Activated naive CD4-positive, alpha-beta T cell treated with anti-CD3 and anti-CD28 coated beads, Interleukin-2, amount 50 U/mL, for 72 hours (primary cell): ENCODE results near the gene RELN. TPM values are rescaled to one million over a fixed set of nuclear protein-coding genes. Genes with fewer than 3 reads are reported as not detected.

Experiments used
- ATAC-seq, 2 donors: fragments of 150-1000 bp; cut with Tn5 transposase; 2 replicates each; pipeline ENCODE4 v1.10.0; 2021; ENCODE audit warnings: mild to moderate bottlenecking in 2 of 2, moderate library complexity in 2 of 2
- DNase-seq, 2 donors: peaks; one replicate each; pipeline ENCODE4 v3.0.0; 2021 to 2022; ENCODE audit warnings: low spot score in 2 of 2
- H3K27ac Mint-ChIP-seq, 2 donors: one replicate each; pipeline ENCODE4 v1.8.0; 2022; ENCODE audit warnings: mild to moderate bottlenecking in 2 of 2, mixed read lengths in 2 of 2
- H3K36me3 Mint-ChIP-seq, 2 donors: one replicate each; pipeline ENCODE4 v1.8.0; 2022; ENCODE audit warnings: mixed read lengths in 2 of 2
- H3K9me3 Mint-ChIP-seq, 2 donors: one replicate each; pipeline ENCODE4 v1.8.0; 2022; ENCODE audit warnings: mixed read lengths in 2 of 2
- total RNA-seq, 2 donors: library from RNA; stranded (reverse); gene quantifications; one replicate each; pipeline ENCODE4 v1.2.3, GENCODE V29; 2022

Gene RELN
- total RNA-seq, 2 donors from 2014 or later = not detected

DNA sequence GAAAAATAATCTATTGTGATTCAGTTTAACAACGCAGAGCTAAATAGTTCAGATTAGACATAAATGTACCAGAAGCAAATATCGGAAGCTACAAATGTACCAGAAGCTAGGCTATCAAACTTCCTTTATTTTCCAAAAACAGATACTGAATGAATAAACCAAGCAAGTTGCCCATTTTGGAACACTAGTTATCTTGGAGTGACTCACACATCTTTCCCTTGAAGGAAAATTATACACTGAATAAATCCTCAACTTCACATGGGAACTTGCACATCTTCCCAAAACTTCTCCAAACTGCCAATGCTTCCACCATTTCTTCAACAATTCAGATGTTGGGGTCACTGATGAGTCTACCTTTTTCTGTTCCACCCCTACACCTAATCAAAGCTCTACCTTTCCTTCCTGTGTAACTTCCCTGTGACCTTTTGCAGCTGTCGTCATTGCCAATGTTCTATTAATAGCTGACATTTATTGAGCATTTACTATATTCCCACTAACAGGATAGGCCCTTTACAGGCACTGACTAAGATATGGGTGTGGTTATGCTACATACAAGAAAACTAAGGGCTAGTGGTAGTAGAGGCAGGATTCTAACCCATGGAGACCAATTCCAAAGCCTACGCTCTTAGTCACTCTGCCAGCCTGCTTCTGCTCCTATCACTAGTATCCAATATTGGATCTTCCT, 22.7 kb downstream of the RELN start:
- H3K36me3 Mint-ChIP-seq = no peaks in the 10 kb centered on the region
- H3K9me3 Mint-ChIP-seq = no peaks in the 10 kb centered on the region
- DNase-seq = no peak
- ATAC-seq = no peak
- H3K27ac Mint-ChIP-seq = no peak overlapping the region

DNA sequence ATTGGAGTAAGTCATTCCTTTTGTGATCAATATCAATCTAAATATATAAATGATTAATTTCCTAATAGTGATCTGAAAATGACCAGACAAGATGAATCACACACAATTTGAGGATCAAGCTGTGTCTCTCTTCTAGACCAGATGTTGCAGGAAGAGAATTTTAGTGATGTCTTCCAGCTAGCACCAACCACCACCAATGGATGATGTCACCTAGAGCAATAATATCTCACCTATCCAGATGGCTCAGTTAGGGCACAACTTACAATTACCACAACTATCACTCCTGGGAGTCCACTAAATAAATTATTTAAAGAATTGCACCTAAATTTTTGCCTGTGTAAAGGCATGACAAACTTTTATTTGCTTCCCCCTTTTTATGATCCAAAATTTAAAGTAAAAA, 25.2 kb downstream of the RELN start:
- Mint-ChIP-seq H3K9me3 (no peaks in the 10 kb centered on the region), H3K27ac (no peak overlapping the region), H3K36me3 (no peaks in the 10 kb centered on the region)
- ATAC-seq = no peak
- no peak for DNase-seq

- no peaks in the 10 kb centered on the region for H3K9me3 Mint-ChIP-seq
- ATAC-seq = no peak
- no peak for DNase-seq
- H3K36me3 Mint-ChIP-seq = no peaks in the 10 kb centered on the region
- H3K27ac Mint-ChIP-seq = no peak overlapping the region
These were observed 27.4 kb downstream of the RELN start for GRCh38 chr7:103962070-103962469.

- peak; percentile 41 to 92 for ATAC-seq
- no peak for DNase-seq
- Mint-ChIP-seq H3K27ac (no peak overlapping the region), H3K9me3 (no peaks in the 10 kb centered on the region), H3K36me3 (no peaks in the 10 kb centered on the region)
These were observed 31.1 kb downstream of the RELN start for GRCh38 chr7:103958284-103958818.

DNA sequence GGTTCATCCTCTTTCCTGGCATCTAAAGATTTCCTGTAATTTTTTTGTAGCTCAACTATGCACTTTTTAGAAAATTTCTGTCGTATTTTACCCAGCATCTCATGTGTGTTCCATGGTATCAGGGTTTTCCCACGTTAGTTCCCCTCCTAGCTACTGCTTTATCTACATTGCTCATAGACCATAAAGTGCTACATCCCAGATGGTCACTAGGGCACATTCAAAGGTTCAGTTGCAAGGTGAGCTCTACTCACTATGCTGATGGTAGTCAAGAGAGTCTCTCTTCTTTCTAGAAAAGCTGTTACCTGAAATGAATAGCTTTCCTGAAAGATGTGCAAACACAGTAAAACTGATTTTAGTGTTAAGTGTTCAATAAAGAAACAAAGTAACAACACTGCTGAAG, 33.5 kb downstream of the RELN start:
- DNase-seq (no peak), ATAC-seq (no peak)
- no peaks in the 10 kb centered on the region for H3K9me3 Mint-ChIP-seq
- H3K36me3 Mint-ChIP-seq = no peaks in the 10 kb centered on the region
- H3K27ac Mint-ChIP-seq = no peak overlapping the region

DNA sequence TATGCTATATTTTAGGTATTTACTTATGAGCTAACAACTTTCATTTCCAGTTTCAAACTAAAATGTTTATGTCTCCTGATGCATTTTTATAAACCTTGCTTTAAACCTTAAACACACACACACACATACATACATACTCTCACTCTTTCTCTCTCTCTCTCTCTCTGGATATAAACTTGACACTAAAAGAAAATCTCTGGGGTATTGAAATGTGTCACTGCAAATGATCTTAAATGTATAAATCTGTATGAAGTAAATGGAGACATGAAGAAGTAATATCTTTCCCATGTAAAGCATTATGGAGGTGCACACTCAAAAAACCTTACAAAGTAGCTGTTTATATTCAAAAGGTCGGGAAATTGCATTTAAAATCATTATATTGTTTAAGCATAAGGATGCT, 37.0 kb downstream of the RELN start:
- Mint-ChIP-seq H3K27ac (no peak overlapping the region), H3K36me3 (no peaks in the 10 kb centered on the region), H3K9me3 (no peaks in the 10 kb centered on the region)
- ATAC-seq = no peak
- no peak for DNase-seq

- H3K9me3 Mint-ChIP-seq = no peaks in the 10 kb centered on the region
- no peak overlapping the region for H3K27ac Mint-ChIP-seq
- no peaks in the 10 kb centered on the region for H3K36me3 Mint-ChIP-seq
- DNase-seq (no peak), ATAC-seq (no peak)
These were observed 38.1 kb downstream of the RELN start for GRCh38 chr7:103951311-103951710.

- ATAC-seq (no peak), DNase-seq (no peak)
- H3K36me3 Mint-ChIP-seq = no peaks in the 10 kb centered on the region
- H3K27ac Mint-ChIP-seq = no peak overlapping the region
- no peaks in the 10 kb centered on the region for H3K9me3 Mint-ChIP-seq
These were observed 40.1 kb downstream of the RELN start for GRCh38 chr7:103949374-103949773.

DNA sequence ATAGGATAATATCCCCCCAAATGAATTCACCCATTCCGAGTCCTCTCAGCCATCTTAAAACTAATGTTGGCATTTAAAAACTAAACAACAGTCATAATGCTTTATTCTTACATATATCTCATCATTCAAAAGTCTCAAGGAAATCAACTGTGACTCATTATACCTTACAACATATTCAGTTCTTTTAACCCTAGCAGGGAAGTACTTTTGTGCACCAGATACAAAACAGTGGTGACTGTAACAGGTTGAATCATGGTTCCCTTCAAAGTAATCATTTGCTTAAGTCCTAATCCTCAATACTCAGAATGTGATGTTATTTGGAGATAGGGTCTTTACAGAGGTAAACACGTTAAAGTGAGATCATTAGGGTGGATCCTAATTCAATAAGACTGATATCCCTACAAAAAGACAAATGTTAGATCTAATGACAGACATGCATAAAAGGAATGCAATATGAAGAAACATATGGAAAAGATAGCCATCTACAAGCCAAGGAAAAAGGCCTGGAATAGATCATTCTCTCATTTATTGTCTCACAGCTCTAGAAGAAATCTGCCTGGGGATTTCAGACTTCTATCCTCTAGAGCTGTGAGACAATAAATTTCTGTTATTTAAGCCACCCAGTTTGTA, 42.3 kb downstream of the RELN start:
- no peak overlapping the region for H3K27ac Mint-ChIP-seq
- DNase-seq (no peak), ATAC-seq (no peak)
- no peaks in the 10 kb centered on the region for H3K9me3 Mint-ChIP-seq
- no peaks in the 10 kb centered on the region for H3K36me3 Mint-ChIP-seq

- DNase-seq (no peak), ATAC-seq (no peak)
- no peaks in the 10 kb centered on the region for H3K9me3 Mint-ChIP-seq
- no peaks in the 10 kb centered on the region for H3K36me3 Mint-ChIP-seq
- no peak overlapping the region for H3K27ac Mint-ChIP-seq
These were observed 45.1 kb downstream of the RELN start for GRCh38 chr7:103944230-103944900.

DNA sequence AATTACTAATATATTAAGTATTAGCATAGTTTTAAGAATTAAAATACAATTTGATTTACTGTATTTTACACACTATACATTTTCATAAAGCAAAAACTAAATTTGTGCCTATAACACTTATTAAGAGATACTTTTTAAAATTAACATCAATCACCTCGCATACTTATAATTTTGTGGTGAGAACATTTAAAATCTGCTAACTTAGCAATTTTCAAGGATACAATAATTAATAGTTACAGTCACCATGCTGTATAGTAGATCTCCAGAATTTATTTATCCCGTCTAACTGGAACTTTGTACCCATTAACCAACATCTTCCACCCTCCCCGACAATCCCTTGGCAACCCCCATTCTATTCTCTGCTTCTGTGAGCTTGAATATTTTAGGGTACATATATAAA, 47.5 kb downstream of the RELN start:
- H3K36me3 Mint-ChIP-seq = no peaks in the 10 kb centered on the region
- DNase-seq (no peak), ATAC-seq (no peak)
- no peaks in the 10 kb centered on the region for H3K9me3 Mint-ChIP-seq
- no peak overlapping the region for H3K27ac Mint-ChIP-seq

DNA sequence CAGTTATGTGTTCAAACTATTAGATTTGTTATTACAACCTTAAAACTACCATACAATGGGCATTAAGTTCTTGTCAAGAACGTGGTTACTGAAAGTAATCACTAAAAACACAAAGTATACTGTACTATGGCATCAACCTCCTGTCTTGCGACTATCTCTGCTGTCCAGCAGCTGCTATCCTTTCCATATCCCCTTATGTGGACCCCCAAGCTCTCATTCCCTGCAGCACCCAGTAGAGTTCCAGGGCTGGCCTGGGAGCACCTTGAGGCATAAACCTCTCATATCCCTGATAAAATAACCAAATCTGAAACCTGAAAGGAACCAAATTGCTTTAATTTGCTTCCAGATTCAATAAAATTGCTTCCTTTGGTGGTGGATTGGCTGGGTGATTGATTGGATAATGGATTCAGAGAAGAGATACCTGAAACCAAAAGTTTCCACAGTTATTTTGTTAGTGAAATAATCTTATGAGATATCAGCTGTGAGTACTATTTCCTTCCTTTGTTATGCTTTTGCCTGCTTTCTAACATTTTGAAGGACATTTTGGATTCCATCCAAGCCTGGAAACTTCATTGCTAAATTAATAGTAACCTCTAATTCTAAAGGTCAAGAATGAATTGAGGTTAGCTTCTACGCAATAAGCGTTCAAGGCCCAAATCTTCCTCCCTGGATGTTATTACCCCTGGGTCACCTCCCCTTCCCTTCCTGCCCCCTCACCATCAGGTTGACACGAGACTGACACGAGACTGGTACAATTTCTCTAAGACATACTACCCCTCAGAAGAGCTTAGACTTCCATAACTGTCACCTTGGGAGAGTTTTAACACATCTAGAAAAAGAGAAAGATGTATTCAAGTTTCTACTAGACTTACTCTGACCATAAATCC, 48.8 kb downstream of the RELN start:
- Mint-ChIP-seq H3K27ac (no peak overlapping the region), H3K36me3 (no peaks in the 10 kb centered on the region), H3K9me3 (no peaks in the 10 kb centered on the region)
- ATAC-seq (no peak), DNase-seq (no peak)

- no peaks in the 10 kb centered on the region for H3K36me3 Mint-ChIP-seq
- no peak overlapping the region for H3K27ac Mint-ChIP-seq
- no peaks in the 10 kb centered on the region for H3K9me3 Mint-ChIP-seq
- DNase-seq (no peak), ATAC-seq (no peak)
These were observed 51.8 kb downstream of the RELN start for GRCh38 chr7:103937680-103938079.

- Mint-ChIP-seq H3K9me3 (no peaks in the 10 kb centered on the region), H3K27ac (no peak overlapping the region), H3K36me3 (no peaks in the 10 kb centered on the region)
- no peak for ATAC-seq
- DNase-seq = no peak
These were observed 52.9 kb downstream of the RELN start for GRCh38 chr7:103936558-103936957.

GRCh38 chr7:103934508-103934907, 55.0 kb downstream of the RELN start:
- H3K27ac Mint-ChIP-seq = no peak overlapping the region
- H3K36me3 Mint-ChIP-seq = no peaks in the 10 kb centered on the region
- DNase-seq = no peak
- H3K9me3 Mint-ChIP-seq = no peaks in the 10 kb centered on the region
- no peak for ATAC-seq

DNA sequence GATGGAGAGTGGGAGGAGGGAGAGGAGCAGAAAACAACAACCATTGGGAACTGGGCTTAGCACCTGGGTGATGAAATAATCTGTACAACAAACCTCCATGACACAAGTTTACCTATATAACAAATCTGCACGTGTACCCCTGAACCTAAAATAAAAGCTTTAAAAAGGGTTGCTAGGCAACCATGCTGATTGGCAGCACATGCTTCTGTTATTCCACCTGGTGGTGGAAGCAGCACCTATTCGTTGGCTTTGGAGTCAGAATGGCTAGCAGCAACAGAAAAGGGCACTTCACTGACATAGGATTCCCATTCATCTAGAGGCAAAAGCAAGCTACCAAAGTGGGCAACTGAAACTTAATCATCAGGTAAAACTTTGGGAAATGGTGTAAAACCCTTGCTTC, 57.1 kb downstream of the RELN start:
- no peak overlapping the region for H3K27ac Mint-ChIP-seq

GRCh38 chr7:103929901-103930311, 59.6 kb downstream of the RELN start:
- no peak overlapping the region for H3K27ac Mint-ChIP-seq
- DNase-seq (no peak), ATAC-seq (no peak)
- no peaks in the 10 kb centered on the region for H3K9me3 Mint-ChIP-seq
- no peaks in the 10 kb centered on the region for H3K36me3 Mint-ChIP-seq

More for the DNA sequence above, 57.1 kb downstream of the RELN start:
- ATAC-seq = no peak
- DNase-seq = no peak
- no peaks in the 10 kb centered on the region for H3K36me3 Mint-ChIP-seq
- no peaks in the 10 kb centered on the region for H3K9me3 Mint-ChIP-seq
